LNCAP (cell line): ENCODE data around the gene TMEM25.

Experiments
- CTCF ChIP-seq: fragments of 450-650 bp; IDR thresholded peaks from 2 replicates; pipeline ENCODE4 v1.5.1; 2017; ENCODE audit warnings: mild to moderate bottlenecking

The TMEM25 gene

DNA sequence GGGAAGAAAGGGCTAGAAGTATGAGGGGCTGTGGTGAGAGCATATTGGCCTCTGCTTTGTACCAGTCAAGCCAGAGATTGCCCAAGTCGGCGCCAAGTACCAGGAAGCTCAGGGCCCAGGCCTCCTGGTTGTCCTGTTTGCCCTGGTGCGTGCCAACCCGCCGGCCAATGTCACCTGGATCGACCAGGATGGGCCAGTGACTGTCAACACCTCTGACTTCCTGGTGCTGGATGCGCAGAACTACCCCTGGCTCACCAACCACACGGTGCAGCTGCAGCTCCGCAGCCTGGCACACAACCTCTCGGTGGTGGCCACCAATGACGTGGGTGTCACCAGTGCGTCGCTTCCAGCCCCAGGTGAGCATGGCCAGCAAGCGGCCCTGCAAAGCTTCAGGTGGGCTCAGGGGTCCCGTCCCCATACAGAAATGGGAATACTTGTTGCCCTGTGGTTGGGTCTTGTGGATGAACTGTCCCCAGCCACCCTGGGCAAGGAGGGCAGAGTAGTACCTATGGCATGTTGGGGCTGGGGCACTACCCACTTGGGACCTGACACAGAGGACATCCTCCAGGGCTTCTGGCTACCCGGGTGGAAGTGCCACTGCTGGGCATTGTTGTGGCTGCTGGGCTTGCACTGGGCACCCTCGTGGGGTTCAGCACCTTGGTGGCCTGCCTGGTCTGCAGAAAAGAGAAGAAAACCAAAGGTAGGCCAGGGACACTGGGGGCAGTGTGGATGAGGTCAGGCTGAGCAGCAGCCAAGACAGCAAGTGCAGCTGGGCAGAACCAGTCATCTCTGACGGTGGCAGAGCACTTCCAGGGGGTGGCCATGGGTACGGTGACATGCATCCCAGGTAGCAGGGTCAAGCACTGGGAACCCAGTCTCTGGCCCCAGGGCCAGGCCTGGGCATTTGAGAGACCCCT is 2.1 kb downstream of the TMEM25 start:
- TF ChIP-seq CTCF = no peak

DNA sequence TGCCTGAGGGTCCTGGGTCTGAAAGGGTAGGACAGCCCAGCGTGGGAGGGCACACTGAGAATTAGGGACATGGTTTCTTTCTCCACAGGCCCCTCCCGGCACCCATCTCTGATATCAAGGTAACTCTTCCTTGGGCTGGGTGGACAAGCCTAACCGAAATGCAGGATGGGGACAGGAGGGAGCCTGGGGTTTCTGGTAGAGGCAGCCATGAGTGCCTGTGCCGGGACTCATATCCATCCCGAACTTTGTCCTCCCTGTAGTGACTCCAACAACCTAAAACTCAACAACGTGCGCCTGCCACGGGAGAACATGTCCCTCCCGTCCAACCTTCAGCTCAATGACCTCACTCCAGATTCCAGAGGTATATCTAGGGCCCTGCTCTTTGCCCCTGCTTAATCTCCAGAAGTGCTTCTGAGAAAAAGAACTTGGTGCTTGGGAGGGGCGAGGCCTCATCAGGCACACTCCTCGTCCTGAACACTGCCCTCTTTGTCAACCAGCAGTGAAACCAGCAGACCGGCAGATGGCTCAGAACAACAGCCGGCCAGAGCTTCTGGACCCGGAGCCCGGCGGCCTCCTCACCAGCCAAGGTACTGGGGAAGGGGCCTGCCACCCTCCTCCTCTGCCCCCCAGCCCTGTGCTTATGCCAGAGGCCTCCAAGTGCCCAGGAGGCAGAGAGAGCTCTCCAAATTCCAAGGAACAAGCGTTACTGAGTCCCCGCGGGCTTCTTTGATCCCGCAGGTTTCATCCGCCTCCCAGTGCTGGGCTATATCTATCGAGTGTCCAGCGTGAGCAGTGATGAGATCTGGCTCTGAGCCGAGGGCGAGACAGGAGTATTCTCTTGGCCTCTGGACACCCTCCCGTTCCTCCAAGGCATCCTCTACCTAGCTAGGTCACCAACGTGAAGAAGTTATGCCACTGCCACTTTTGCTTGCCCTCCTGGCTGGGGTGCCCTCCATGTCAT is 3.1 kb downstream of the TMEM25 start:
- TF ChIP-seq CTCF = no peak

GRCh38 chr11:118535261-118535660 is 4.3 kb downstream of the TMEM25 start:
- TF ChIP-seq CTCF = no peak

DNA sequence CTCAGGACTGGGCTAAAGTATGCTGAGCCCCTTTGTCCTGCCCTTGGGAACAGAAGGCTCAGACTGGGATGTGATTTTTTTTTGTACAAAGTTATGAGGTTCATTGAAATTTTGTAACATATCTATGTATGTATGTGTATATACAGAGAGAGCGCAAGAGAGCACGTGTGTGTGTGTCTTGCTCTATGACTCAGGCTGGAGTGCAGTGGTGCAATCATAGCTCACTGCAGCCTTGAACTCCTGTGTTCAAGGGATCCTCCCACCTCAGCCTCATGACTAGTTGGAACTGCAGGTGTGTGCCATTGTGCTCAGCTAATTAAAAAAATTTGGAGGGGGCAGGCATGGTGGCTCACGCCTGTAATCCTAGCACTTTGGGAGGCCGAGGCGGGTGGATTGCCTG is 5.7 kb downstream of the TMEM25 start:
- TF ChIP-seq CTCF = no peak

DNA sequence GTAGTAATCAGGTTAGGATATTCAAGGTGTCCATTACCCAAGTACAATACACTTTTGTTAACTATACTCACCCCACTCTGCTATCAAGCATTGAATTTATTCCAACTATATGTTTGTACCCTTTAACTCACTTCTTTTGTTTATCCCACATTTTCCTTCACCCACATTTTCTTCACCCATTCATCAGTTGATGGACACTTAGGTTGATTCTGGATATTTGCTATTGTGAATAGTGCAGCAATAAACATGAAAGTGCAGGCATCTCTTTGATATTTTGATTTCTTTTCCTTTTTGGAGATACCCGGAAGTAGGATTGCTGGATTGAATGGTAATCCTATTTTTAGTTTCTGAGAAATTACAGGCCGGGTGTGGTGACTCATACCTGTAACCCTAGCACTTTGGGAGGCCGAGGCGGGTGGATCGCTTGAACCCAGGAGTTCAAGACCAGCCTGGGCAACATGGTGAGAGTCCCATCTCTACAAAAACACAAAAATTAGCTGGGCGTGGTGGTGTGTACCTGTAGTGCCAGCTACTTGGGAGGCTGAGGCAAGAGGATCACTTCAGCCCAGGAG is 6.5 kb downstream of the TMEM25 start:
- TF ChIP-seq CTCF = no peak

DNA sequence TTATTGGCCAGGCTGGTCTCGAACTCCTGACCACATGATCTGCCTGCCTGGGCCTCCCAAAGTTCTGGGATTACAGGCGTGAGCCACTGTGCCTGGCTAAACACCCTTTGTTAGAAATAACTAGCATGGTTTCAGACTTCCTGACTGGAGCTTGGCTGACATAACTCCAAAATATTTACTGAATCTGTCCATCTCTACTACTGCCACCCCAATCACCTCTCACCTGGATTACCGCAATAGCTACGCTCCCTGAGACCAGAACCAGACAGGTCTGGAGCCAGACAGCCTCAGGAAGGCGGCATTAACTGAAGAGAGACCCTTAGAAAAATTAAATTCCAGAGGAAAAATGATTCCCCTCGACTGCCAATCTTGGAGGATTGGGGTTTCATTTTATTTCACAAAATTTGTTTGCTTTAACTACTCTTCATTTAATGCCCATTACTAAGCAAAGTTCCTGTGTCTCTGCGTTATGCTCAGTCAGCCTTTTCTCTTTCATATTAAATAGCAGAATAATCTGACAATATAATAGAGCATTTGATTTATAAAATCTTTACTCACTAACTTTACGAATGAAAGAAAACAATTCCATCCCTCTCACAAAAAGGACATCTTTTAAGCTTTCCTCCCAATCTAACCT is 13.1 kb downstream of the TMEM25 start:
- TF ChIP-seq CTCF = no peak

- TF ChIP-seq CTCF = no peak
Measured at GRCh38 chr11:118544647-118545010, 13.6 kb downstream of the TMEM25 start.
